CD4-positive, CD25-positive, alpha-beta regulatory T cell (primary cell): ENCODE data around the gene BRPF3. TPM values are rescaled to one million over a fixed set of nuclear protein-coding genes. Genes with fewer than 3 reads are reported as not detected.

Experiments
- ATAC-seq, 2 donors: fragments of 150-1000 bp; cut with Tn5 transposase; one replicate each; pipeline ENCODE4 v1.10.0; 2021; ENCODE audit warnings: low read depth in 2 of 2, moderate number of reproducible peaks in 2 of 2, moderate library complexity in 1 of 2
- DNase-seq, 3 donors: peaks; one replicate each; pipeline versions ENCODE4 v3.0.0 to v3.0.0-alpha.2; 2012 to 2022; ENCODE audit warnings: mixed read lengths in 1 of 3
- H3K27ac ChIP-seq: one replicate; pipeline ENCODE4 v1.7.0; 2013; ENCODE audit warnings: mild to moderate bottlenecking, low read length; ENCODE audit not compliant: insufficient read depth, poor library complexity, severe bottlenecking
- H3K27me3 ChIP-seq: one replicate; pipeline ENCODE4 v1.7.0; 2013; ENCODE audit warnings: low read length; ENCODE audit not compliant: control insufficient read depth, insufficient read depth
- H3K36me3 ChIP-seq: one replicate; pipeline ENCODE4 v1.7.0; 2013; ENCODE audit warnings: mild to moderate bottlenecking, low read length, moderate library complexity; ENCODE audit not compliant: control insufficient read depth, insufficient read depth
- H3K4me1 ChIP-seq: 2 replicates; pipeline ENCODE4 v1.7.0; 2013; ENCODE audit warnings: mild to moderate bottlenecking, low read length; ENCODE audit not compliant: insufficient read depth, control insufficient read depth, poor library complexity, severe bottlenecking
- H3K4me3 ChIP-seq: one replicate; pipeline ENCODE4 v1.7.0; 2013; ENCODE audit warnings: low read depth, mild to moderate bottlenecking, low read length, moderate library complexity
- H3K9me3 ChIP-seq, 2 experiments: 1 replicate in 1 of 2; 2 replicates in 1 of 2; pipeline ENCODE4 v1.7.0; 2013; ENCODE audit warnings: low read length in 2 of 2, mild to moderate bottlenecking in 1 of 2, moderate library complexity in 1 of 2; ENCODE audit not compliant: control insufficient read depth in 2 of 2
- H3K27ac Mint-ChIP-seq, 3 donors: one replicate each; pipeline ENCODE4 v1.8.0; 2020 to 2022; ENCODE audit warnings: mild to moderate bottlenecking in 3 of 3, mixed read lengths in 3 of 3, moderate library complexity in 2 of 3
- H3K27me3 Mint-ChIP-seq: one replicate; pipeline ENCODE4 v1.8.0; 2022; ENCODE audit warnings: mild to moderate bottlenecking, mixed read lengths
- H3K36me3 Mint-ChIP-seq: one replicate; pipeline ENCODE4 v1.8.0; 2020; ENCODE audit warnings: mixed read lengths
- H3K4me1 Mint-ChIP-seq, 4 donors: one replicate each; pipeline ENCODE4 v1.8.0; 2020 to 2022; ENCODE audit warnings: mixed read lengths in 4 of 4, mild to moderate bottlenecking in 1 of 4
- H3K4me3 Mint-ChIP-seq, 4 donors: one replicate each; pipeline ENCODE4 v1.8.0; 2020 to 2022; ENCODE audit warnings: mild to moderate bottlenecking in 4 of 4, mixed read lengths in 4 of 4, moderate library complexity in 3 of 4
- H3K9me3 Mint-ChIP-seq, 7 donors: one replicate each; pipeline ENCODE4 v1.8.0; 2020 to 2022; ENCODE audit warnings: mixed read lengths in 7 of 7, mild to moderate bottlenecking in 3 of 7, moderate library complexity in 2 of 7
- polyA plus RNA-seq, 4 donors: library from polyadenylated mRNA; unstranded; fragments of 300-500 nt; fragmentation: Illumina TruSeq; gene quantifications; one replicate each; pipeline ENCODE4 v1.2.3, GENCODE V29; 2021
- total RNA-seq: library from RNA; stranded (reverse); gene quantifications from one replicate; pipeline ENCODE4 v1.2.3, GENCODE V29; 2022

BRPF3 gene
- total and polyA plus RNA-seq, 5 donors from 2014 or later = 3.2 to 37.7 (median 4.4) TPM

GRCh38 chr6:36232172-36232571, 35.6 kb downstream of the BRPF3 start:
- Mint-ChIP-seq H3K27me3 (no peaks in the 10 kb centered on the region), H3K36me3 (peaks cover 51% of the 10 kb centered on the region), H3K9me3 (no peaks in the 10 kb centered on the region), H3K4me3 (no peak overlapping the region), H3K27ac (peak overlapping the region in 1 of 3 donors; percentile 77), H3K4me1 (peaks cover 0 to 5% (median 2%) of the 10 kb centered on the region in 4 donors)
- Histone ChIP-seq H3K4me1 (no peaks in the 10 kb centered on the region), H3K27me3 (no peaks in the 10 kb centered on the region), H3K36me3 (peaks cover 55% of the 10 kb centered on the region), H3K27ac (no peak overlapping the region), H3K9me3 (no peaks in the 10 kb centered on the region), H3K4me3 (no peak overlapping the region)
- ATAC-seq (no peak), DNase-seq (no peak)

GRCh38 chr6:36235309-36235708, 38.8 kb downstream of the BRPF3 start:
- ATAC-seq = no peak
- H3K4me1 Mint-ChIP-seq = peaks cover 0 to 5% (median 2%) of the 10 kb centered on the region in 4 donors
- H3K9me3 ChIP-seq = no peaks in the 10 kb centered on the region
- no peak overlapping the region for H3K27ac ChIP-seq
- H3K9me3 Mint-ChIP-seq = no peaks in the 10 kb centered on the region
- H3K4me3 Mint-ChIP-seq = no peak overlapping the region
- peak in 1 of 3 donors; percentile 9 for DNase-seq
- H3K27me3 ChIP-seq = no peaks in the 10 kb centered on the region
- peaks cover 27% of the 10 kb centered on the region for H3K36me3 ChIP-seq
- H3K27ac Mint-ChIP-seq = no peak overlapping the region
- H3K36me3 Mint-ChIP-seq = peaks cover 34% of the 10 kb centered on the region
- no peak overlapping the region for H3K4me3 ChIP-seq
- no peaks in the 10 kb centered on the region for H3K4me1 ChIP-seq
- no peaks in the 10 kb centered on the region for H3K27me3 Mint-ChIP-seq

DNA sequence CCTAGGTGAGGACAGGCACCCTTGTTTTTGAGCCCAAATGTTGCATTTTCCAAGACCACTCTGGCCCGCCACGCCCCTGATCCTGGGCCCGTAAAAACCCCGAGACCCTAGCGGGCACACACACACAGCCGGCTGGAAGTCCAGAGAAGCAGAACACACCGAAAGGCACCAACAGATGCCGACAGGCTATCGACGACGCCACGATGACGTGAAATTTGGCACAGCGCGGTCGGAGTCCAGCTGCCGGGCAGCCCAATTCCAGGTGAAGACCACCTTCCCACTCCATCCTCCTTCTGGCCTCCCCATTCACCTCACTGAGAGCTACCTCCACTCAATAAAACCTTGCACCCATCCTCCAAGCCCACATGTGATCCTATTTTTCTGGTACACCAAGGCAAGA, 39.3 kb downstream of the BRPF3 start:
- H3K9me3 ChIP-seq = no peaks in the 10 kb centered on the region
- H3K4me1 ChIP-seq = no peaks in the 10 kb centered on the region
- DNase-seq = no peak
- no peaks in the 10 kb centered on the region for H3K27me3 ChIP-seq
- Mint-ChIP-seq H3K27ac (no peak overlapping the region), H3K36me3 (peaks cover 31% of the 10 kb centered on the region), H3K4me1 (peaks cover 0 to 5% (median 2%) of the 10 kb centered on the region in 4 donors), H3K9me3 (no peaks in the 10 kb centered on the region), H3K27me3 (no peaks in the 10 kb centered on the region), H3K4me3 (no peak overlapping the region)
- H3K4me3 ChIP-seq = no peak overlapping the region
- H3K27ac ChIP-seq = no peak overlapping the region
- peaks cover 22% of the 10 kb centered on the region for H3K36me3 ChIP-seq
- no peak for ATAC-seq

GRCh38 chr6:36239774-36240173, 43.2 kb downstream of the BRPF3 start:
- Histone ChIP-seq H3K36me3 (no peaks in the 10 kb centered on the region), H3K4me3 (no peak overlapping the region), H3K9me3 (no peaks in the 10 kb centered on the region), H3K27me3 (no peaks in the 10 kb centered on the region), H3K27ac (no peak overlapping the region), H3K4me1 (no peaks in the 10 kb centered on the region)
- H3K27me3 Mint-ChIP-seq = peaks cover 16% of the 10 kb centered on the region
- H3K4me3 Mint-ChIP-seq = no peak overlapping the region
- no peak for ATAC-seq
- peaks cover 0 to 6% (median under 1%) of the 10 kb centered on the region in 4 donors for H3K4me1 Mint-ChIP-seq
- no peaks in the 10 kb centered on the region for H3K9me3 Mint-ChIP-seq
- H3K27ac Mint-ChIP-seq = no peak overlapping the region
- peaks cover 11% of the 10 kb centered on the region for H3K36me3 Mint-ChIP-seq
- DNase-seq = no peak

DNA sequence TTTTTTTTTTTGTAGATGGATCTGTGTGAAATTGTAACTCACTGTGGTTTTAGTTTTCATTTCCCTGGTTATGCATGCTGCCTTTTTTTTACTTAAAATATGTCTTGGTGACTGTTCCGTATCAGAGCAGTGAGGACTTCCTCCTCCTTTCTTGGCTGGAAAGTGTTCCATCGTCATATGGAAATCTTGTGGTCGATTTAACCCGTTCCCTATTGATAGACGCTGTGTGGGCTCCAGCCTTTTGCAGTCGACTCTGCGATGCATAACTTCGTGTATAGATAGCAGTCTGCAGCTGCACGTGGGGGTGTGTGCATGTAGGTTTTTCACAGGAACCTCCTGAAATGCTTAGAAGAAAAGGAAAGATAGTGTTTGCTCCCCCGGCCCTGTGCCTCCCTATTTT, 45.2 kb downstream of the BRPF3 start:
- Mint-ChIP-seq H3K4me1 (peaks cover 0 to 6% (median 0%) of the 10 kb centered on the region in 4 donors), H3K27me3 (peaks cover 21% of the 10 kb centered on the region), H3K36me3 (peaks cover 6% of the 10 kb centered on the region), H3K4me3 (no peak overlapping the region), H3K27ac (peak overlapping the region in 1 of 3 donors; percentile 48), H3K9me3 (no peaks in the 10 kb centered on the region)
- Histone ChIP-seq H3K4me3 (no peak overlapping the region), H3K4me1 (no peaks in the 10 kb centered on the region), H3K27me3 (no peaks in the 10 kb centered on the region), H3K36me3 (no peaks in the 10 kb centered on the region), H3K27ac (no peak overlapping the region), H3K9me3 (no peaks in the 10 kb centered on the region)
- no peak for DNase-seq
- no peak for ATAC-seq

DNA sequence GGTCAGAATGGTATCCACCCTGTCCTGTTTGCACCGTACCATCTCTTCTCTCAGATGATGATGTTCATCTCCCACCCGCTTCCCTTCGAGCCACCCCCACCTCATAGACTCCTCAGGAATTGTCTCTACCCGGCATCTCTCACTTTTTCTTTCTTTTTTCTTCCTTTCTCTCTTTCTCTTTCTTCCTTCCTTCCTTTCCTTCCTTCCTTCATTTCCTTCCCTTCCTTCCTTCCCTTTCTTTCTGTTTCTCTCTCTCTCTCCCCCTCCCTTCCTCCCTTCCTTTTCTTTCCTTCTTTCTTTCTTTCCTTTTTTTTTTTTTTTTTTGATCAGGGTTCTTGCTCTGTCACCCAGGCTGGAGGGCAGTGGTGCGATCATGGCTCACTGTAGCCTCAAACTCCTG, 45.6 kb downstream of the BRPF3 start:
- Histone ChIP-seq H3K36me3 (no peaks in the 10 kb centered on the region), H3K9me3 (no peaks in the 10 kb centered on the region), H3K27me3 (no peaks in the 10 kb centered on the region), H3K4me1 (no peaks in the 10 kb centered on the region), H3K27ac (no peak overlapping the region), H3K4me3 (no peak overlapping the region)
- ATAC-seq = no peak
- Mint-ChIP-seq H3K36me3 (peaks cover 7% of the 10 kb centered on the region), H3K27me3 (peaks cover 23% of the 10 kb centered on the region), H3K4me3 (no peak overlapping the region), H3K9me3 (no peaks in the 10 kb centered on the region), H3K4me1 (peaks cover 0 to 6% (median 0%) of the 10 kb centered on the region in 4 donors), H3K27ac (peak overlapping the region in 1 of 3 donors; percentile 48)
- no peak for DNase-seq

DNA sequence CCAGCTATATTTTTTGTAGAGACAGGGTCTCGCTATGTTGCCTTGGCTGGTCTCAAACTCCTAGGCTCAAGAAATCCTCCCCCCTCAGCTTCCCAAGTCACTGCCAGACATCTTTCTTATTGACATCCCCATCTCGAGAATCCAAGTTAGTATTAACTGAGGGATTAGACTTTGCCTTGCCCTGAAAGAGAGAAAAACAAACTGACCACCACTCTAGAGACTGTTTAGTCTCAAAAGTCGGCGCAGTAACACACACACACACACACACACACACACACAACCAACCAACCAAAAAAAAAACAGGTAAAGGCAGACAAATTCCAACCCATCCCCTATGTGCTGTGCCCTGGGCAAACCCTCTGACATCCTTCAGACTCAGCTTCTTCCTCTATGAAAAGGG, 46.1 kb downstream of the BRPF3 start:
- no peak overlapping the region for H3K4me3 ChIP-seq
- no peaks in the 10 kb centered on the region for H3K9me3 Mint-ChIP-seq
- no peak overlapping the region for H3K4me3 Mint-ChIP-seq
- H3K4me1 Mint-ChIP-seq = peaks cover 0 to 6% (median 0%) of the 10 kb centered on the region in 4 donors
- H3K4me1 ChIP-seq = no peaks in the 10 kb centered on the region
- ATAC-seq (no peak), DNase-seq (no peak)
- H3K27me3 Mint-ChIP-seq = peaks cover 25% of the 10 kb centered on the region
- H3K36me3 ChIP-seq = no peaks in the 10 kb centered on the region
- no peak overlapping the region for H3K27ac ChIP-seq
- H3K9me3 ChIP-seq = no peaks in the 10 kb centered on the region
- no peaks in the 10 kb centered on the region for H3K27me3 ChIP-seq
- H3K36me3 Mint-ChIP-seq = peaks cover 10% of the 10 kb centered on the region
- no peak overlapping the region for H3K27ac Mint-ChIP-seq

GRCh38 chr6:36243562-36244212, 47.1 kb downstream of the BRPF3 start:
- Histone ChIP-seq H3K27me3 (no peaks in the 10 kb centered on the region), H3K9me3 (no peaks in the 10 kb centered on the region), H3K4me3 (no peak overlapping the region), H3K4me1 (no peaks in the 10 kb centered on the region), H3K36me3 (no peaks in the 10 kb centered on the region), H3K27ac (no peak overlapping the region)
- Mint-ChIP-seq H3K4me3 (no peak overlapping the region), H3K36me3 (peaks cover 10% of the 10 kb centered on the region), H3K4me1 (peaks cover 0 to 6% (median 0%) of the 10 kb centered on the region in 4 donors), H3K9me3 (no peaks in the 10 kb centered on the region), H3K27me3 (peaks cover 25% of the 10 kb centered on the region), H3K27ac (no peak overlapping the region)
- DNase-seq = no peak
- ATAC-seq = no peak
